ENCODE data around the gene MAP3K21. TPM values are rescaled to one million over a fixed set of nuclear protein-coding genes. Genes with fewer than 3 reads are reported as not detected.

Gene MAP3K21
- total and polyA plus RNA-seq, 2 of the 8 experiments (the other 6 are each of a cell fraction or from before 2014, with no cell fraction given), result 21.2 to 21.8 TPM

DNA sequence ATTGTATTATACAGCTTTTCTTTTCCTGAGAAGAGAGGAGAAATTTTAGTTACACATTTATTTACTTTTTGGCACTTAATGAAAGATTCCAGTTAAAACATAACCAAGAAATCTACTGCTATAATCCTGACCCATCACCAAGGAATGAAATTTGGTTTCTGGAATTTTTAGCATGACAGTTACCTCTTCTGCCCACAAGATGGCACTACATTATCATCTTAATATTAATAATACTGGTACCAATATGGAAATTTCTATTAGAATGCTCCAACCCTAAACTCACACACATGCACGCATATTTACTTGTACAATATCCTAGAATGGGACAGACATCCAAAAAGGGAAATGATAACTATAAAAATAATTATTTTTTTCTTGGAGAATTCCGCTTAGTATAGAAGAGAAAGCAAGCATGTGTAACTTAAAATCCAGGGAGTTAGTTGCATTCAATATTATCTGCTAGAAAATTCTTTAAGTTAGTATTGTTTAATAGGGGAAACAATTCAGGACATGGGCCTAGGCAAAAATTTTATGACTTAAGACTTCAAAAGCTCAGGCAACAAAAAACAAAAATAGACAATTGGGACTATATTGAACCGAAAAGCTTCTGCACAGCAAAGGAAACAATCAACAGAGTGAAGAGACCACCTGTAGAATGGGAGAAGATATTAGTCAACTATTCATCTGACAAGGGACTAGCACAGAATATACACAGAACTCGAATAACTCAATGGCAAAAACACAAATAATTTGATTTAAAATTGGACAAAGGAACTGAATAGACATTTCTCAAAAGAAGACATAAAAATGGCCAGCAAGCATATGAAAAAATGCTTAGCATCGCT is 37.4 kb downstream of the MAP3K21 start:
- POLR2A ChIA-PET (ENCODE audit: partially characterized antibody), result interaction anchor here (1.7 kb wide), 1 partner anchor 13 kb away, joined by 3 read pairs; no protein-coding TSS in a partner anchor
- CTCF ChIA-PET (ENCODE audit: partially characterized antibody), result interaction anchor here (0.8 to 3.3 kb wide), 24 partner anchors 8 to 580 kb away, joined by 3 to 20 read pairs (median 5); no protein-coding TSS in a partner anchor
- peaks cover 0 to 4% (median 0%) of the 10 kb centered on the region in 4 experiments; a peak in 3 of 8 replicates for H3K36me3 ChIP-seq (ENCODE audit: control insufficient read depth in 2 of 4, insufficient read depth in 4 of 4, low read length in 3 of 4)

More for the DNA sequence above, 37.4 kb downstream of the MAP3K21 start:
- 75% methylated on average over 5 of the region's 5 CpGs; no CpG with 5 or more reads in 1 of the 2 experiments for WGBS, 2 experiments (ENCODE audit: extremely low coverage in 1 of 2, insufficient coverage in 1 of 2, insufficient read length in 1 of 2, insufficient replicate concordance in 2 of 2, low coverage in 1 of 2, low lambda C conversion rate in 2 of 2, missing lambda C conversion rate in 1 of 2)
- no peak overlapping the region for H4K5ac ChIP-seq (ENCODE audit: insufficient read length, low read depth, low read length)
- no peak overlapping the region for H2BK15ac ChIP-seq (ENCODE audit: low read length)
- no peak overlapping the region for H3K14ac ChIP-seq (ENCODE audit: insufficient read length)
- no peak overlapping the region for H2AK5ac ChIP-seq (ENCODE audit: low read depth, low read length)
- H3K27ac ChIP-seq (ENCODE audit: low read depth, low read length), result no peak overlapping the region
- H3K79me2 ChIP-seq (ENCODE audit: control insufficient read depth in 1 of 2, insufficient read depth in 2 of 2, low read length in 2 of 2), result 0 out of 4 replicates have a peak, but pooled peaks cover 0 to 6% of the 10 kb centered on the region in 2 experiments
- peaks cover 2% of the 10 kb centered on the region; the same call in 1 of the 2 replicates for H3K23me2 ChIP-seq (ENCODE audit: low read depth, low read length)
- no peaks in the 10 kb centered on the region for H3K9me3 ChIP-seq (ENCODE audit: insufficient read depth in 2 of 2, low read depth in 1 of 2, low read length in 1 of 2)
- H3K79me1 ChIP-seq (ENCODE audit: low read depth, low read length), result no peaks in the 10 kb centered on the region
- no peak for DNase-seq (ENCODE audit: low read depth in 1 of 2, low spot score in 2 of 2)
- H3K18ac ChIP-seq (ENCODE audit: extremely low read depth, low read length), result no peak overlapping the region
- H3K4me1 ChIP-seq (replicated peaks in 1 of 4; ENCODE audit: control insufficient read depth in 3 of 4, insufficient read depth in 4 of 4, low read length in 3 of 4), result peaks cover 5 to 20% (median 15%) of the 10 kb centered on the region in 4 experiments
- no peak overlapping the region for H3K4me2 ChIP-seq (ENCODE audit: insufficient read depth in 1 of 2, low read depth in 2 of 2, low read length in 2 of 2)
- no peak overlapping the region for H4K91ac ChIP-seq (replicated peaks; ENCODE audit: insufficient read length, low read length)
- no peak overlapping the region for H2AFZ ChIP-seq (ENCODE audit: low read length)
- H2BK5ac ChIP-seq (ENCODE audit: low read depth, low read length), result no peak overlapping the region
- H2BK12ac ChIP-seq (ENCODE audit: low read depth, low read length), result no peak overlapping the region
- FAIRE-seq, result no peak
- no peak overlapping the region for H4K8ac ChIP-seq (ENCODE audit: extremely low read depth, insufficient read depth, low read length)
- H3K4ac ChIP-seq (replicated peaks; ENCODE audit: insufficient read length, low read depth, low read length), result no peak overlapping the region
- no peak overlapping the region for H3K9ac ChIP-seq (replicated peaks in 1 of 4; ENCODE audit: extremely low read depth in 1 of 4, low read depth in 3 of 4, low read length in 3 of 4)
- H3K23ac ChIP-seq (ENCODE audit: insufficient read length), result no peak overlapping the region
- no peaks in the 10 kb centered on the region for H4K20me1 ChIP-seq (replicated peaks in 1 of 2; ENCODE audit: control insufficient read depth in 1 of 2, insufficient read depth in 2 of 2, low read length in 2 of 2)
- no peak overlapping the region for H3K56ac ChIP-seq (replicated peaks; ENCODE audit: insufficient read length, low read depth, low read length)
- no peak overlapping the region for H3K4me3 ChIP-seq (ENCODE audit: extremely low read depth in 1 of 4, insufficient read depth in 2 of 4, low read depth in 3 of 4, low read length in 4 of 4)
- H3K27me3 ChIP-seq (replicated peaks in 1 of 4; ENCODE audit: control insufficient read depth in 3 of 4, extremely low read depth in 1 of 4, insufficient read depth in 3 of 4, low read length in 3 of 4), result no peaks in the 10 kb centered on the region
- no peak overlapping the region for H2BK20ac ChIP-seq (ENCODE audit: low read length)
- H2BK120ac ChIP-seq (replicated peaks; ENCODE audit: low read depth, low read length), result no peak overlapping the region

Data from H1 (cell line).